ENCODE data around the gene APOBEC3C.
"Not testable (repeated sequence)": the region's sequence is repeated elsewhere in the genome, so short reads cannot be mapped to it uniquely, and the experiment has no call there.

Gene APOBEC3C

GRCh38 chr22:39066442-39067276, 52.6 kb downstream of the APOBEC3C start:
- DNase-seq (ENCODE audit: low spot score), result not testable (repeated sequence)

GRCh38 chr22:39068033-39068785, 54.2 kb downstream of the APOBEC3C start:
- no peak for DNase-seq (ENCODE audit: low spot score)
